HG03457 (cell line): ENCODE data around the gene LYPD1.

Source experiments
- ATAC-seq: cut with Tn5 transposase; IDR thresholded peaks from one replicate; pipeline ENCODE4 v1.9.1; 2021; ENCODE audit warnings: moderate number of reproducible peaks; ENCODE audit not compliant: unreplicated experiment

The LYPD1 gene

GRCh38 chr2:132638313-132639040 is 31.5 kb downstream of the LYPD1 start:
- ATAC-seq, result no peak

GRCh38 chr2:132636346-132636745 is 33.7 kb downstream of the LYPD1 start:
- no peak for ATAC-seq

- no peak for ATAC-seq
These were observed 36.4 kb downstream of the LYPD1 start for GRCh38 chr2:132633635-132634034.

GRCh38 chr2:132632000-132632649 is 37.9 kb downstream of the LYPD1 start:
- no peak for ATAC-seq

- no peak for ATAC-seq
These were observed 42.5 kb downstream of the LYPD1 start for GRCh38 chr2:132627536-132627935.

- no peak for ATAC-seq
These were observed 46.7 kb downstream of the LYPD1 start for GRCh38 chr2:132623096-132623839.

- no peak for ATAC-seq
These were observed 48.7 kb downstream of the LYPD1 start for GRCh38 chr2:132621131-132621875.

- no peak for ATAC-seq
These were observed 49.9 kb downstream of the LYPD1 start for GRCh38 chr2:132620115-132620514.

GRCh38 chr2:132618734-132619133 is 51.3 kb downstream of the LYPD1 start:
- ATAC-seq, result no peak

- no peak for ATAC-seq
These were observed 52.0 kb downstream of the LYPD1 start for GRCh38 chr2:132617989-132618388.

GRCh38 chr2:132615329-132616085 is 54.5 kb downstream of the LYPD1 start:
- ATAC-seq, result no peak

GRCh38 chr2:132611719-132612118 is 58.3 kb downstream of the LYPD1 start:
- ATAC-seq, result no peak

GRCh38 chr2:132609101-132609890 is 60.7 kb downstream of the LYPD1 start:
- no peak for ATAC-seq

- ATAC-seq, result no peak
These were observed 61.7 kb downstream of the LYPD1 start for GRCh38 chr2:132608311-132608710.

- no peak for ATAC-seq
These were observed 62.4 kb downstream of the LYPD1 start for GRCh38 chr2:132607426-132608090.

GRCh38 chr2:132606649-132607048 is 63.4 kb downstream of the LYPD1 start:
- ATAC-seq, result no peak

- no peak for ATAC-seq
These were observed 64.5 kb downstream of the LYPD1 start for GRCh38 chr2:132605236-132606180.

- ATAC-seq, result no peak
These were observed 65.4 kb downstream of the LYPD1 start for GRCh38 chr2:132604561-132604960.
